ENCODE measurements around the gene FAM117B. TPM values are rescaled to one million over a fixed set of nuclear protein-coding genes. Genes with fewer than 3 reads are reported as not detected.

The FAM117B gene
- total RNA-seq, 1 donor from 2014 or later = 7.2 TPM

GRCh38 chr2:202758604-202759003 lies 123.8 kb downstream of the FAM117B start:
- H3K27ac Mint-ChIP-seq (ENCODE audit: unreplicated experiment) = no peak overlapping the region
- H3K27me3 Mint-ChIP-seq (ENCODE audit: low read depth, unreplicated experiment) = no peaks in the 10 kb centered on the region
- H3K4me3 Mint-ChIP-seq (ENCODE audit: unreplicated experiment) = no peak overlapping the region
- H3K9me3 ChIP-seq (ENCODE audit: insufficient read depth, low read depth, low read length) = no peaks in the 10 kb centered on the region
- no peak overlapping the region for H3K4me3 ChIP-seq (ENCODE audit: insufficient read depth, low read depth, low read length)
- peaks cover 3% of the 10 kb centered on the region for H3K36me3 Mint-ChIP-seq (ENCODE audit: low read depth, unreplicated experiment)
- peaks cover 2% of the 10 kb centered on the region for H3K4me1 Mint-ChIP-seq (ENCODE audit: low read depth, unreplicated experiment)
- H3K27ac ChIP-seq (ENCODE audit: low read depth, low read length) = no peak overlapping the region
- H3K27me3 ChIP-seq (ENCODE audit: insufficient read depth, low read length) = no peaks in the 10 kb centered on the region
- no peaks in the 10 kb centered on the region for H3K36me3 ChIP-seq (ENCODE audit: insufficient read depth, low read length)
- H3K4me2 ChIP-seq (ENCODE audit: low read length) = no peak overlapping the region
- TF ChIP-seq EZH2 (IDR thresholded peaks at IDR 0.05; ENCODE audit: insufficient read depth, low read length) (no peak), CTCF (IDR thresholded peaks at IDR 0.05; ENCODE audit: insufficient read depth, low read depth, low read length) (no peak)
- H2AFZ ChIP-seq (ENCODE audit: low read depth, low read length) = no peak overlapping the region
- H3K79me2 ChIP-seq (ENCODE audit: insufficient read depth, low read length) = no peaks in the 10 kb centered on the region
- H3K4me1 ChIP-seq (ENCODE audit: insufficient read depth, low read length) = no peaks in the 10 kb centered on the region
- FAIRE-seq (no peak), DNase-seq (ENCODE audit: low read depth) (no peak)
- H4K20me1 ChIP-seq (ENCODE audit: insufficient read depth, low read length) = no peaks in the 10 kb centered on the region
- peaks cover 3% of the 10 kb centered on the region for H3K9me3 Mint-ChIP-seq (ENCODE audit: unreplicated experiment)
- no peak overlapping the region for H3K9ac ChIP-seq (ENCODE audit: low read length)

- H3K79me2 ChIP-seq (ENCODE audit: insufficient read depth, low read length) = no peaks in the 10 kb centered on the region
- Mint-ChIP-seq H3K27me3 (ENCODE audit: low read depth, unreplicated experiment) (no peaks in the 10 kb centered on the region), H3K27ac (ENCODE audit: unreplicated experiment) (no peak overlapping the region), H3K4me3 (ENCODE audit: unreplicated experiment) (no peak overlapping the region), H3K9me3 (ENCODE audit: unreplicated experiment) (no peaks in the 10 kb centered on the region), H3K4me1 (ENCODE audit: low read depth, unreplicated experiment) (peaks cover 5% of the 10 kb centered on the region), H3K36me3 (ENCODE audit: low read depth, unreplicated experiment) (no peaks in the 10 kb centered on the region)
- no peaks in the 10 kb centered on the region for H3K4me1 ChIP-seq (ENCODE audit: insufficient read depth, low read length)
- no peak overlapping the region for H3K4me2 ChIP-seq (ENCODE audit: low read length)
- no peak overlapping the region for H3K9ac ChIP-seq (ENCODE audit: low read length)
- H3K9me3 ChIP-seq (ENCODE audit: insufficient read depth, low read depth, low read length) = no peaks in the 10 kb centered on the region
- no peaks in the 10 kb centered on the region for H3K27me3 ChIP-seq (ENCODE audit: insufficient read depth, low read length)
- DNase-seq (ENCODE audit: low read depth) (no peak), FAIRE-seq (no peak)
- no peak overlapping the region for H3K27ac ChIP-seq (ENCODE audit: low read depth, low read length)
- H4K20me1 ChIP-seq (ENCODE audit: insufficient read depth, low read length) = no peaks in the 10 kb centered on the region
- H2AFZ ChIP-seq (ENCODE audit: low read depth, low read length) = no peak overlapping the region
- H3K4me3 ChIP-seq (ENCODE audit: insufficient read depth, low read depth, low read length) = no peak overlapping the region
- no peaks in the 10 kb centered on the region for H3K36me3 ChIP-seq (ENCODE audit: insufficient read depth, low read length)
- no peak for TF ChIP-seq CTCF (IDR thresholded peaks at IDR 0.05; ENCODE audit: insufficient read depth, low read depth, low read length)
- no peak for TF ChIP-seq EZH2 (IDR thresholded peaks at IDR 0.05; ENCODE audit: insufficient read depth, low read length)
Observed at GRCh38 chr2:202760848-202761247, 126.1 kb downstream of the FAM117B start.

- Histone ChIP-seq H3K4me1 (ENCODE audit: insufficient read depth, low read length) (no peaks in the 10 kb centered on the region), H4K20me1 (ENCODE audit: insufficient read depth, low read length) (no peaks in the 10 kb centered on the region), H3K79me2 (ENCODE audit: insufficient read depth, low read length) (no peaks in the 10 kb centered on the region), H3K4me2 (ENCODE audit: low read length) (no peak overlapping the region), H3K27ac (ENCODE audit: low read depth, low read length) (no peak overlapping the region), H3K4me3 (ENCODE audit: insufficient read depth, low read depth, low read length) (no peak overlapping the region), H3K27me3 (ENCODE audit: insufficient read depth, low read length) (no peaks in the 10 kb centered on the region), H3K36me3 (ENCODE audit: insufficient read depth, low read length) (no peaks in the 10 kb centered on the region), H3K9ac (ENCODE audit: low read length) (no peak overlapping the region), H3K9me3 (ENCODE audit: insufficient read depth, low read depth, low read length) (no peaks in the 10 kb centered on the region), H2AFZ (ENCODE audit: low read depth, low read length) (no peak overlapping the region)
- DNase-seq (ENCODE audit: low read depth) = no peak
- H3K4me1 Mint-ChIP-seq (ENCODE audit: low read depth, unreplicated experiment) = peaks cover 5% of the 10 kb centered on the region
- no peak for TF ChIP-seq CTCF (IDR thresholded peaks at IDR 0.05; ENCODE audit: insufficient read depth, low read depth, low read length)
- no peak for TF ChIP-seq EZH2 (IDR thresholded peaks at IDR 0.05; ENCODE audit: insufficient read depth, low read length)
- no peak overlapping the region for H3K4me3 Mint-ChIP-seq (ENCODE audit: unreplicated experiment)
- FAIRE-seq = no peak
- H3K27me3 Mint-ChIP-seq (ENCODE audit: low read depth, unreplicated experiment) = no peaks in the 10 kb centered on the region
- no peaks in the 10 kb centered on the region for H3K9me3 Mint-ChIP-seq (ENCODE audit: unreplicated experiment)
- peaks cover 3% of the 10 kb centered on the region for H3K36me3 Mint-ChIP-seq (ENCODE audit: low read depth, unreplicated experiment)
- no peak overlapping the region for H3K27ac Mint-ChIP-seq (ENCODE audit: unreplicated experiment)
Observed at GRCh38 chr2:202762556-202762955, 127.8 kb downstream of the FAM117B start.
